Kidney epithelial cell (primary cell): Measurements from ENCODE around the gene ZNF407. TPM values are rescaled to one million over a fixed set of nuclear protein-coding genes. Genes with fewer than 3 reads are reported as not detected.

Experiments used
- DNase-seq: peaks from one replicate; pipeline ENCODE4 v3.0.0-alpha.2; 2010; ENCODE audit warnings: low read depth
- H3K27me3 ChIP-seq: 2 replicates; pipeline ENCODE4 v1.6.0; 2011; ENCODE audit warnings: low read length; ENCODE audit not compliant: control insufficient read depth, insufficient read depth
- H3K36me3 ChIP-seq: 2 replicates; pipeline ENCODE4 v1.5.1; 2011; ENCODE audit warnings: low read length; ENCODE audit not compliant: control insufficient read depth, insufficient read depth
- H3K4me3 ChIP-seq: 2 replicates; pipeline ENCODE4 v1.5.1; 2011; ENCODE audit warnings: low read depth, mild to moderate bottlenecking, control low read depth, low read length
- CTCF ChIP-seq: IDR thresholded peaks from 2 replicates; pipeline ENCODE4 v1.5.1; 2011; ENCODE audit warnings: mild to moderate bottlenecking, moderate library complexity, low read length, control low read depth, inconsistent platforms; ENCODE audit not compliant: insufficient read depth, poor library complexity, severe bottlenecking
- total RNA-seq: library from RNA; depleted of rRNA; stranded (reverse); fragments of >200 nt; gene quantifications from 2 replicates; pipeline ENCODE4 v1.2.3, GENCODE V29; 2015

The ZNF407 gene
- total RNA-seq, 1 donor from 2014 or later: 8.2 TPM

DNA sequence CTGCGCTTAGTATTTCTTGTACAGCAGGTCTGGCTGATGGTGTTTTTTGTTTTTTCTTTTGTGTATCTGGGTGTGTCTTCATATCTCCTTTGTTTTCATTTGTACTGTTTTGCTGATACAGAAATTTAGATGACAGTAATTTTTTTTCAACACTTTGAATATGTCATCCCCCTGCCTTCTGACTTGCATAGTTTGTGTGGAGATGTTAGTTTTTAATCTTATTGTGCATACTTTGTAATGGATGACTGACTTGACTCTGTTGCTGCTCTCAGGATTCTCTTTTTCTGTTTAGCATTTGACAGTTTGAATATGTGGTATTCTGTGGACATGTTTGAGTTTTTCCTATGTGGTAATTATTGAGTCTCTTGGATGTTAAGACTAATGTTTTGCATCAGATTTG is 161.3 kb downstream of the ZNF407 start:
- no peaks in the 10 kb centered on the region for H3K36me3 ChIP-seq
- H3K4me3 ChIP-seq: no peak overlapping the region
- no peak for DNase-seq
- no peak for TF ChIP-seq CTCF
- no peaks in the 10 kb centered on the region for H3K27me3 ChIP-seq

GRCh38 chr18:74760026-74760425 is 162.4 kb downstream of the ZNF407 start:
- no peak for DNase-seq
- H3K4me3 ChIP-seq: no peak overlapping the region
- H3K36me3 ChIP-seq: no peaks in the 10 kb centered on the region
- no peaks in the 10 kb centered on the region for H3K27me3 ChIP-seq
- no peak for TF ChIP-seq CTCF

- Histone ChIP-seq H3K36me3 (no peaks in the 10 kb centered on the region), H3K4me3 (no peak overlapping the region), H3K27me3 (no peaks in the 10 kb centered on the region)
- no peak for DNase-seq
- TF ChIP-seq CTCF: no peak
These were observed 162.8 kb downstream of the ZNF407 start for GRCh38 chr18:74760436-74760835.

DNA sequence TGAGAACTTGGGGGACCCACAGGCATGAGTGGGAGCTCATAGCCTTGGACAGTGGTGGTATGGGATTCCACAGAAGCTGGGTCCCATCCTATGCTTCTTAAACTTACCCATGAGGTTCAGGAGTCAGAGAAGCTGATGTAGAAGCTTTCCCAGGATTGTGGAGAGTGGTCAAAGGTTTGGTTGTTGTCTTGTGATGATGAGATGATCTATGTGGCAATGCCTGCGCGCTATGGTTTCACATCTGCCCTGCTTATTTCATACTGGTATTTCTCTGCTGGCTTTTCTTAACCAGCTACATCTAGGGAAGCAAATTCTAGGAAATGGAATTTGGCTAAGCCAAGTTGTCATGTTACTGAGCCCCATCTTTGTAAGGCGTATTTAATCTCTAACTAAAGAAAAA is 168.6 kb downstream of the ZNF407 start:
- DNase-seq: no peak
- Histone ChIP-seq H3K36me3 (no peaks in the 10 kb centered on the region), H3K4me3 (no peak overlapping the region), H3K27me3 (no peaks in the 10 kb centered on the region)
- TF ChIP-seq CTCF: no peak

- no peak for DNase-seq
- Histone ChIP-seq H3K4me3 (no peak overlapping the region), H3K36me3 (no peaks in the 10 kb centered on the region), H3K27me3 (no peaks in the 10 kb centered on the region)
- no peak for TF ChIP-seq CTCF
These were observed 170.4 kb downstream of the ZNF407 start for GRCh38 chr18:74768096-74768495.

- Histone ChIP-seq H3K36me3 (no peaks in the 10 kb centered on the region), H3K4me3 (no peak overlapping the region), H3K27me3 (no peaks in the 10 kb centered on the region)
- TF ChIP-seq CTCF: no peak
- no peak for DNase-seq
These were observed 175.5 kb downstream of the ZNF407 start for GRCh38 chr18:74773171-74773624.
